HG03354 (cell line): ENCODE data around the gene INO80D.
A peak's percentile ranks its signal among the peaks of the same experiment; 100 is the strongest.
"Not testable (repeated sequence)": the region's sequence is repeated elsewhere in the genome, so short reads cannot be mapped to it uniquely, and the experiment has no call there.

ENCODE experiments used
- ATAC-seq: cut with Tn5 transposase; IDR thresholded peaks from one replicate; pipeline ENCODE4 v1.9.1; 2021; ENCODE audit warnings: mild to moderate bottlenecking; ENCODE audit not compliant: unreplicated experiment, poor library complexity, severe bottlenecking

Gene INO80D

DNA sequence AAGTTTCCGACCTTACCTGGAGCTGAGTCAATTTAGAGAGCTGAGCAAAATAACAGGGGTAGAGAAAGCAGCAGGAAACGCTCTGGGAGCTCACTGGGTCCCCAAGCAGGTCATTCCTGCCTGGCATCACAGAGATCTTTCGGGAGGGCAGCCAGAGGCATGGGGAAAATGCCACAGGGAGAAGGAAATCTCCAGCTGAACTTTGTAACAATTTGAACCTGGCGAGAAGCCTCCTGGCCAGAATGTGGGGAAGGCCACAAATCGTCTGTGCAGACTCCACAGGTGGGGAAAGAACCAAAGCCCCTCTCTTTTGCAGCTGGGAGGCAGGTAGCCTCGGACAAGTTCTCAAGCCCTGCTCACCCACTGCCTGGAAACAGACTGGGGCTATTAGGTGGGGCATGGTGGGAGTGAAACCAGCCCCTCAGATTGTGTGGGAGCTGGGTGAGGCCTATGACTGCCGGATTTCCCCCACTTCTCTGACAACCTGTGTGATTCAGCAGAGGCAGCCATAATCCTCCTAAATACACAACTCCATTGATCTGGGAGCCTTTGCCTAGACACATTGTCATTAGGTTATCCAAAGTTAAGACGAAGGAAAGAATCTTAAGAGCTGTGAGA, 53.9 kb downstream of the INO80D start:
- no peak for ATAC-seq

DNA sequence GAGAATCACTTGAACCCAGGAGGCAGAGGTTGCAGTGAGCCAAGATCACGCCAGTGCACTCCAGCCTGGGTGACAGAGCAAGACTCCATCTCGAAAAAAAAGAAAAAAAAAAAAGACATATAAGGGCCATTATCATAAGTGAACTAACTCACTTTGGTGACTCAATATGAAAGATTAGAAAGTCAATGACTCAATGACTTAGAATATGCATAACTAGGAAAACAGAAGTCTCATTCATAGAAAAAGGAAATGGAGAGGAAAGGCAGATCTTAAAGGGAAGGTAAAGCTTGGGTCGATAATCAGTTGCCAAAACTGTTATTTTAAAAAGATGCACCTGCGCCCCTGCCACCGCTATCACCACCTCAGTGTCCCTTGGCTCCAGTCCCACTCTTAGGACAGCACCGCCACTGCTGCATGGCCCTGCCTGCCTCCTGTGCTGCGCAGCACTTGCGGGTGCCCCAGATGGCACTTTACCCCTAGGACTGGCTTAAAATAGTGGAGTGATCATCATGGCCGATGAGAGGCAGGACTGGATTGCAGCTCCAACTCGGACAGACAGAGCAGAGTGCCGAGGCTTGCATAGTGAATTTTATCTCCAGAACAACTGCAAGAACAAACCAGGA, 54.7 kb downstream of the INO80D start:
- ATAC-seq: peak; percentile 69

DNA sequence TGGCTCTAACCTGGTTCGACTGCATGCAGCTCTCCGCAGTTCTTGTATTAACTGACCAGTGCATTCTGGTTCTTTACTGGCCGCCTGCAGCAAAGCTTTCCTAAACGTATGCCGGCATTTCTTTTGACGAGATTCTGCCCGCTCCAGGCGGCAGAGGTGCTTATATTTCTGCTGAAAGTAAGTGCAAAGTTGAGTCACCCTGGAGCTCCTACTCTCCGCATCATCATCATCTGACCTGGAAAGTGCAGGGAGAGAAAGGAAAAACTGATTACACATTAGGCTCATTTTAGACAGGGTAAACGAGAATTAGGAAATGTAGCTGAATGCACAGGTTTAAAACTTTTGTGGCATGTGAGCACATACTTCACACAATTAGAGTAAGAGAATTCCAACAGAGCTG, 57.9 kb downstream of the INO80D start:
- no peak for ATAC-seq

DNA sequence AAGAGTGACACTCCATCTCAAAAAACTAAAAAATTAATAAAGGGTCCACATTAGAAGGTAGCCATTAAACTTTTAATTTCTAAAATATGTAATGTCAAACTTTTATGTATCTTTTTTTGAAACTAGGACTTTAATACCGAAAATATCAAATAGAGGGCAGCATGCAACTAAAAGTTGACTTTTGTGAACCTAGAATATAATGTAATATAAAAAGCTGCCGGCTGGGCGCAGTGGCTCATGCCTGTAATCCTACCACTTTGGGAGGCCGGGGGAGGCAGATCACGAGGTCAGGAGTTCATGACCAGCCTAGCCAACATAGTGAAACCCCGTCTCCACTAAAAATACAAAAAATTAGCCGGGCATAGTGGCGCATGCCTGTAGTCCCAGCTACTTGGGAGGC, 62.8 kb downstream of the INO80D start:
- no peak for ATAC-seq

DNA sequence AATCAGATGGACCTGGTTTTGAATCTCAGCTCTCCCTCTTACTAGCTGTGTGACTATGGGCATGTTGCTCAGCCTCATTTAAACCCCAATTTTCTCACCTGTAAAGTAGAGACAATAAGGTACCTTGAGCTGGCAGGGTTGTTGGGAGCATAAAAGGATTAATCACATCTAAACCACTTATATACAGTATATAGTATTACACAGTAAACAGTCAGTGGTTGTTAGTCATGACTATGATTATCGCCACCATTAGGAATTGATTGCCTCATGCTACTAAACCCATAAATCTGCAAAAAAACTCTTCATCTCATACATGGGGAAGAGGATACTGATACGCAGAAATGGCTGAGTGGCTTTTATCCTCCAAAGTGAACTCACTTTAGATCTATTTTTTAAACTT, 65.8 kb downstream of the INO80D start:
- no peak for ATAC-seq

DNA sequence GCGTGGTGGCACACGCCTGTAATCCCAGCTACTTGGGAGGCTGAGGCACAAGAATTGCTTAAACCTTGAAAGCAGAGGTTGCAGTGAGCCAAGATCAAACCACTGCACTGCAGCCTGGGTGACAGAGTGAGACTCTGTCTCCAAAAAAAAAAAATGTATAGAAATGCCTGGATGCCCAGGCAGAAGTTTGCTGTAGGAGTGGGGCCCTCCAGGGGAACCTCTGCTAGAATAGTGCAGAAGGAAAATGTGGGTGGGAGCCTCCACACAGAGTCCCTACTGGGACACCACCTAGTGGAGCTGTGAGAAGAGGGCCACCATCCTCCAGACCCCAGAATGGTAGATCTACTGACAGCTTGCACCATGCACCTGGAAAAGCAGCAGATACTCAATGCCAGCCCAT, 70.2 kb downstream of the INO80D start:
- ATAC-seq: not testable (repeated sequence)

DNA sequence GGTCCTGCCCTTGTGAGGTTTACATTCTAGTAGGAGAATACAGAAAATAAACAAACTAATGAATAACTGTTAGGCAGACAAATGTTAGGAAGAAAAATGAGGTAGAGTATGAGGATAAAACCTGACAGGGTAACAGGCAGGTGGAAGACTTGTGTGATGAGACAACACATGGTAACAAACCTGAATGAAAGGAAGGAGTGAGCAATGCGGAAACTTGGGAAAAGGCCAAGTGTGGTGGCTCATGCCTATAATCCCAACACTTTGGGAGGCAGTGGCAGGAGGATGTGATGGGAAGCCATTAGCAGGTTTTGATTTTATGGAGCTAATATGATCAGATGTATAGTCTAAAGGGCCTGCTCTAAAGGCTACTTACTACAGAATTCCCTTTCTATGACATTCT, 74.2 kb downstream of the INO80D start:
- no peak for ATAC-seq

DNA sequence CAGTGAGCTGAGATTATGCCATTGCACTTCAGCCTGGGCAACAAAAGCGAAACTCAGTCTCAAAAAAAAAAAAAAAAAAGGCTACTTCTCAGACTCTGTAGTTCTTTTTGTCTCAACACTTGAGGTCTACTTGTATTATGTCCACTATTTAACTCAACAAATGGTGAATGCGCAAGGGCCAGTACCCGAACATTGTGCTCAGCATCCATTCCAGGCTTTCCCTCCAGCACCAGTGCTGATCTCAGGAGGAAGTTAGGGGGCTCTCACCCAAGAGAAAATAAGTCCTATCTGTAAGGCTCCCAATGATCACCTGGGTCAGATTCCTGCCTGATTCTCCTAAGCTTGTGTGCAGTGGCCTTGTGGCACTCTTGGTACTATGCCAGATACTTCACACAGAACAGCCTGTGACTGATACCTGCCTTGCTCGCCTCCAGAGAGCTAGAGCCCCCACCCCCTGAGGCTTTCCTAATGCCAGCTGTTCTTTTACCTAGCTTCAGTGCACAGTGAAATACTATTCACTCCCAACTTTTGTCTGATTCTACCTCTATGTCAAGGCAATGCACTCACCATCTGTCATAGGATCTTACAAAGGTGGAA, 74.9 kb downstream of the INO80D start:
- no peak for ATAC-seq

DNA sequence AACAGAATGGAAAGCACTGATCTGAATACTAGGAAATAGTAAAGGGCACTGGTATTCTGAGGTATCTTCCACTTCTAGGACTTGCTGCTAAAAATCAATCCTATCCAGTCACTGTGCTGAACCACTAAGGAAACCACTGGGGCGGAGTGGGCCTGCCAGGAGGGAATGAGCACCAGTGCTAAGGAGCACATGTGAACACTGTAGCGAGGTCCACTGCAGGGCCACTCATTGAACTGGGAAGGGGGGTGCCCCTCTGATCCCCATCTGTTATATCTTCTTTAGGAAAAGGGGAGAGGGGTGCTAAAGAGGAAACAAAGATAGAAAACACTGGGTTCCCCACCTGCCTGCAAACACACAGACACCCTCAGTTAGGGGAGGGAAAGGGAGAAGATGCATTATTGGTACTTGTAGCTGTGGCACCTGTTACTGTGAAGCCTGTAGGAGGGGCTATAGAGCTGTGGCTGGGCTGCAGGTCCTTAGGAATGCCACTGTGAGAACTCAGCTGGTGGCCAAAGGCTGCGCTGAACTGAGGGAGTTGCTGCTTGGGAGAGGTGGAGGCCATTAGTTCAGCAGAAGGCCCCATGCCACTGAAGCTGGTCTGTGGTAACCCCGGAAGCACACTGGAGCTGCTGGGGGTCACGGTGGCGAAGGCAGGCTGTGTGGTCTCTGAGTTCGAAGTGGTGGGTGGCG, 81.8 kb downstream of the INO80D start:
- ATAC-seq: no peak

DNA sequence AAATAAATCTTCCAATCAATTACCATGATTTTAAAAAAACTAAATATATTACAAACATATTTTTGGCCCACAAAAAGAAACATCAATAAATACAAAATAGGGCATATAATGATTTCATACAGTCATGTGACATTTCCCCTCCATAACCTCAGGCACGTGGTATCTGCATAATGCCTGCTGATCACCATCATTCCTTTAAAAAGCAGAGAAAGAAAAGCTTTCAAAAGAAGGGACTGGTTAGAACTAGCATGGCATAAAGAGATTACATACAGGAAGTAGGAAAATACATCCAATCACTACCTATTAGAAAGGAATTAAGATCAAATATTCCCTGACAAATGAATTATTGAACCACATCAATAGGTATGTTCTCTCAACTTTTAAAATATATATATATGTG, 83.5 kb downstream of the INO80D start:
- no peak for ATAC-seq

DNA sequence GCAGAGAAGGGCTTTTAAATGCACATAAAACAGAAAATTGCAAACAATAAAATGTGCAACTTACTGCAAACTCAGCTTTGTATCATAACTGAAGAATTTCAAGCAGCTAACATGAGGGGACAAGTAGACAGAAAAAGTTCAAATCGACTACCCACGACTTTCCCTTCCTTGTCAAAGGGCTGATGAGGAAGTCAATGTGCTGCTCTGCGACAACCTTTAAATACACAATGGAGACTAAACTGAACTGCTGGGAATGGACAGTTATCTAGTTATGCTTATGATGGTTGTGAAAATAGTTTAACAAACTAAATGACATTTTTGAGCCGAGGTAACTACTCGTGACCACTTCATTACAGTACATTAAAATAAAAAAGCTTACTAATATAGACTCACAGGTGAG, 84.1 kb downstream of the INO80D start:
- no peak for ATAC-seq

DNA sequence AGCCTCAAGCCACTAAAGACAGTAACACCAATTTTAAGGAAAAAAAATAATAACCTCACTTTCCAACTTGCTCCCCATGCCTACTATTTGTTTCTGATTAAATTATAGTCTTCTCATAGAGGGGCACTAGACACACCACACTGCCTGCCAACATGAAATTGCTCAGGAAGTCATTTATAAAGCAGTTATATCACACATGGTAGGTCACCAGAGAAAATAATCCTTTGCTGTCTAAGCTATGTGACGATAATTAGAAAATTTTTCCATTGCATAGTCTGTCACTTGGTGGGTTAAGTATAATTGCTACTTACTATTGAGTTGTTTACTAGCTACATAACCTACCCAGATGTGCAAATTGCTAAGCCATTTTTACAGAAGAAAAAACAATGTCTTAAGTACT, 85.2 kb downstream of the INO80D start:
- no peak for ATAC-seq

DNA sequence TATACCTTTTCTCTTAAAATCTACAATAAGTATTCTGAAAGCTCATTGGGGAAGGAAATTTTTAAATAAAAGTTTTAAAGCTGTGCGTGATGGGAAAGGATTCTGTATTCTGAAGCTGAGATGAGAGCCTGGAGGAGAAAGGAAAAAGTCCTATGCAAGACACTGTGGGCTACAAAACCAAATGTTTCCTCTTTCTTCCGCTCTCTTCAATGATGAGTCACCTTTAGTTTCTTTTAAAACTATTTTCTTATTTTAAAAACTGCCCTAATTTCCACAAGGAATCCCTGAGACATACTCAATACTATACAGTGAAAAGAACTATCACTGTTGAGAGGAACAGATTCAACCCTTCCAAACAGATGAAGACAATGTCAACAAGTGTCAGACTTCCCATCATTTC, 87.4 kb downstream of the INO80D start:
- no peak for ATAC-seq

DNA sequence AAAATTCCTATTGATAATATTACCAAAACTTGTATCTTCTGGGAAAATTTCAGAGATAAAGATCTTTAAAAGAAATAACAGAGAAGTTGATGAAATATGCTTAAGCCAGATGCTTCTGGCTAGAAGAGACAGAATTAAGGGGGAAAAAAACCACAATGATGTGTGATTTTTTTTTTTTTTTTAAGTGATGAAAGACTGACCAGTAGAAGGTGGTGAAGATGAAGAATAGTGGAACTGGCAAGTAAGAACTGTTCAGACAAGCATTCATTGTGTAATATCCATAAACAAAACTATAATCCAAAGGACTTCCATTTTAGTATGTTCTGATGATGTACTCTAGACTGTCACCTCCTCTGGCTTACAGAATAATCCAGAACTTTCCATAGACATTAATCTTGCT, 89.8 kb downstream of the INO80D start:
- ATAC-seq: no peak

DNA sequence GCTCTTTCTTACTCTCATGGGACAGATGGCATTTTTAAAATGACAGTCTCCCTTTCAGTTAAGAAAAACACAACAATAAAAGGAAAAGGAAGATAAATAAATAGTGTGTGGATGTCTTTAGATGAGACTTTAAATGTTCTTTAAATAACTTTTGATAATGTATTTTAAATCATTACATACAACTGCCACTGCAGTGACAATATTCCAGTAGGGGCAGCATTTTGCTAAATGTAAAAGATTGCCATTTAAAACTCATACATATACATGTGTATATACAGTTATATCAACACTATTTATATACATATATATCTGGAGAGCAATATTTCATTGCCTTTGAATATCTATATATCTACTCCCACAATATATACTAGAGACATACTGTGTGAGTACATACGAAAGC, 90.7 kb downstream of the INO80D start:
- no peak for ATAC-seq

DNA sequence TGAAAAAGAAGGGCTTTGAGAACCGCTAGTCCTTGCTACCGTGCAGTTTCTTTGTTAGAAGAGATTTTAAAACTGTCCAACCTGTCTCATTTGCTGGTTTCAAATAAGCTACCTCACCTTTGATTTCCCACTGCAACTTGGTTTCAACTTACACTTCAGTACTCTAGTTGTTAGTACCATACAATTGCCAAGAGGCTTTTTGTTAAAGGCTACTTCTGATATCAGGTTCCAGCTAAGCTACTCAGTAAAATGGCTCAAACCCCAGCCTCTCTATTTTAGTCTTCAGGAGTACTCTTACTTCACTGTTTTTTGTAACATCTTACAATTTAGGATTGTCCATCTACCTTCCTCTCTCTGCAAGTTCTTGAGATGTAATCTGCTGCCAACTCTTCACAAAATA, 91.6 kb downstream of the INO80D start:
- ATAC-seq: no peak

DNA sequence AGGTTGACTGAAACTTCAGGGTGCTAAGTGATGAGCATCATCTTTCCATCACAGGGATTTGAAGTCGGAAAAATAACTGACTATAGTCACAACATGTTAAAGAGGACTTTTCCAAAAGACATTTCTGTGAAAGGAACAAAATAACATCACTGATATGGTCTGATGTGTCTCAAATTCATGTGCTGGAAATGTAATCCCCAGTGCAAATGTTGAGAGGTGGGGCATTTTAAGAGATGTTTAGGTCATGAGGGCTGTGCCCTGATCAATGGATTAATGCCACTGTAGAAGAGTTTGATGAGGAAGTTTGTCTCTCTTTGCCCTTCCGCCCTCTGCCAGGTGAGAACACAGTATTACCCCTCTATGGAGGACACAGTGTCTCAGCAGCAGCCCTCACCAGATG, 95.9 kb downstream of the INO80D start:
- ATAC-seq: no peak

DNA sequence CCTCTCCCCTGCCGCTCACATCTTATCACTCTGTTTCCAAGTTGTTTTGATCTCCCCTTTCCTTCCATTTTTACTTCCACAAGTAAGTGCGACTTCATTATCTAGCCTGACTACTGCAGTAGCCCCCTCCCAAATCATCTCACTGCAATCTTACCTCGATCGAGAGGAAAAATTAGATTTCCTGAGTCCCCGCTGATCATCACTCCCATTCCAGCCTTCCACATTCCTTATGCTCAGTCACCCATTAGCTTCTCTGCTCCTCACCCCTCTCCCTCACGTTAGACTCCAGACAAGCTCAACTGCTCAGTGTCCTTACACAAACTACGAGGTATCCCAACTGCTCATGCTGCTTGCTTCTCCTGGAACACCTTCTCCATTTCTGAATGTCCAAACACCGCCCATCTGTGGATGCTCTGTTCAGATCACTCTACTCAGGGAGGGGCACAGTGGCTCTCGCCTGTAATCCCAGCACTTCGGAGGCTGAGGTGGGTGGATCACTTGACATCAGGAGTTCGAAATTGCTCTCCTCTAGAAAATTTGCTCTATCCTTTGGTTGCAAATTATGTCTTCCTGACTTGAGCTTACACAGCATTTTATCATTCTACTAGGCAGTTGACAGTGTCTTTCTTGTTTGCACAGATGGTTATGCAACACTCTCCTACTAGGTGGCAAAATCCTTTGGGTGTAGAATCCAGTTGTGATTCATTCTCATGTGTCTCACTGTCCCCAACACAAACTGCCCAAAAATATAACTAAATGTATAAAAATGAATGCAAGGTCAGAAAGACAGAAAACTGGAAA, 96.5 kb downstream of the INO80D start:
- no peak for ATAC-seq

DNA sequence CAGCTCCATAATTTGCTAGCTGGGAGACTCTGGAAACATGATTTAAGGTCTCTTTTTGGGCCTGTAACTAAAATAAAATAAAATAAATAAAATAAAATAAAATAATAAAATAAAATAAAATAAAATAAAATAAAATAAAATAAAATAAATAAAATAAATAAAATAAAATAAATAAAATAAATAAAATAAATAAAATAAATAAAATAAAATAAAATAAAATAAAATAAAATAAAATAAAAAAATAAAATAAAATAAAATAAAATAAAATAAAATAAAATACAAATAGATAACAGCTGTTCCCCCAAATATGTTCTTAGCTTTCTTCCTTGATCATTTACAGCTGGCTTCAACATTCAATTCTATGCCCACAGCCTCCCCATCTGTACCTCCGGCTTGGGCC, 97.3 kb downstream of the INO80D start:
- ATAC-seq: not testable (repeated sequence)

DNA sequence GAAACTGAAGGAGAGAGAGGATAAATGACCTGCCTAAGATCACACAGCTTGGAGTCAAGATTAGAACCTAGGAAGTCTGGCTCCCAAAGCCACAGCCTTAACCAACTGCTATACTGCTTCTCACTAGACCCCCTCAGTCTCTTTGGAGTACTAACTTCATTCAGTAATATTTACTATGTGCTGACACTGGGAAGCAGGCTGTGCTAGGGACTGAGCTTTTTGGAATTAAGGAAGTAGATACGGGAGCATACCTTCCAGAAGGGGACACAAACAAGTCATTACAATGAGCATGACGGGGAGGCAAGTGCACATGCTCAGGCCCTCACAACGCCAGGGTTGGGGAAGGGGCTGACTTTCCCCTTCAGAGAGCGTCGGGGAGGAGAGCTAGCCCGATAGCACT, 97.7 kb downstream of the INO80D start:
- no peak for ATAC-seq
